HG03108 (cell line): Measurements from ENCODE around the gene FDPS.
"Not testable (repeated sequence)": the region's sequence is repeated elsewhere in the genome, so short reads cannot be mapped to it uniquely, and the experiment has no call there.

Experiments
- ATAC-seq: cut with Tn5 transposase; IDR thresholded peaks from one replicate; pipeline ENCODE4 v1.9.1; 2021; ENCODE audit warnings: moderate library complexity; ENCODE audit not compliant: unreplicated experiment

The FDPS gene

DNA sequence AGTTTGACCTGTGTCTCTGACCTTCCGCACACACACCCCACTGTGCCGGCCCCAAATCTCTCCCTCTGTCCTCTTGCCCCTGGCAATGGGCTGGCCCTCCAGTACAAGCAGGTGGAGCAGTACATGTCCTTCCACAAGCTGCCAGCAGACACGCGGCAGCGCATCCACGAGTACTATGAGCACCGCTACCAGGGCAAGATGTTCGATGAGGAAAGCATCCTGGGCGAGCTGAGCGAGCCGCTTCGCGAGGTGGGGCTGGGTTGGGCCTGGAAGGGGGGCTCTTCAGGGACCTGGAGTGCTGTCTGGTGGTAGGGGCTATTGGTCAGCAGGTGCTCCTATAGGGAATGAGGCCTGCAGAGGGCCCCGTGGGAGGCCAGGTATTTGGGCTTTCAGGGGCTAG lies 23.6 kb upstream of the FDPS start:
- no peak for ATAC-seq

DNA sequence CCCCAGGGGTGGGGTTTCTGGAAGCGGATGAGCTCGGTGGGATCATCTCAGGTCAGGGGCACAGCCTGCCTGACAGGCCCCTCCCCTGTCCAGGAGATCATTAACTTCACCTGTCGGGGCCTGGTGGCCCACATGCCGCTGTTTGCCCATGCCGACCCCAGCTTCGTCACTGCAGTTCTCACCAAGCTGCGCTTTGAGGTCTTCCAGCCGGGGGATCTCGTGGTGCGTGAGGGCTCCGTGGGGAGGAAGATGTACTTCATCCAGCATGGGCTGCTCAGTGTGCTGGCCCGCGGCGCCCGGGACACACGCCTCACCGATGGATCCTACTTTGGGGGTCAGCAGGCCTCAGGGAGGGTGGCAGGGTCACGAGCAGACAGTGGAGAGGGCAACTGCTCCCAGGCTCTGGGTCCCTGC lies 23.0 kb upstream of the FDPS start:
- no peak for ATAC-seq

DNA sequence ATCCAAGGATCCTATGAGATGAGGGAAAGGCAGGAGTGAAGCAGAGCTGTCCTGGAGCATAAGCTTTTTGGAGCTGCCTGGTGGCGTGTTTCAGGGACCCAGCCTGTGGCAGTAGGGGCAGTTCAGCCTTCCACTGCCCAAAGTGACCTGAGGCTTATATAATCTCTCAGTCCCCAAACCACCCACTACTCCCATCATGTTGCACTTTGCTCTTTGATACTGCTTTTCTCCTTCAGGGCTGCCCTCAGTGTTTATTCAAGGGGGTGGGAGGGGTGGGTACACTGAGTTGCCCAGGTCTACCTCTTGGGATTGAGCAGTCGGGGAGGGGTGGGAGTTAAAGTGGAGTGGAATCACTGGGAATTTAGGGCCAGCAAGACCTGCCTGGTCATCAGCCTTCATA lies 22.1 kb upstream of the FDPS start:
- ATAC-seq, result no peak

DNA sequence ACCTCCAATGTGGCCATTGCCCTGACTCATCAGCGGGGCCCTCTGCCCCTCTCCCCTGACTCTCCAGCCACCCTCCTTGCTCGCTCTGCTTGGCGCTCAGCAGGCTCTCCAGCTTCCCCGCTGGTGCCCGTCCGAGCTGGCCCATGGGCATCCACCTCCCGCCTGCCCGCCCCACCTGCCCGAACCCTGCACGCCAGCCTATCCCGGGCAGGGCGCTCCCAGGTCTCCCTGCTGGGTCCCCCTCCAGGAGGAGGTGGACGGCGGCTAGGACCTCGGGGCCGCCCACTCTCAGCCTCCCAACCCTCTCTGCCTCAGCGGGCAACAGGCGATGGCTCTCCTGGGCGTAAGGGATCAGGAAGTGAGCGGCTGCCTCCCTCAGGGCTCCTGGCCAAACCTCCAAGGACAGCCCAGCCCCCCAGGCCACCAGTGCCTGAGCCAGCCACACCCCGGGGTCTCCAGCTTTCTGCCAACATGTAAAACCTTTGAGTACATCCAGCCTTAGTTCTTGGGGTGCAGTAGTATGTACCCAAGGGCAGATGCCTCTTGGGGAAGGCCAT lies 20.6 kb upstream of the FDPS start:
- ATAC-seq, result no peak

DNA sequence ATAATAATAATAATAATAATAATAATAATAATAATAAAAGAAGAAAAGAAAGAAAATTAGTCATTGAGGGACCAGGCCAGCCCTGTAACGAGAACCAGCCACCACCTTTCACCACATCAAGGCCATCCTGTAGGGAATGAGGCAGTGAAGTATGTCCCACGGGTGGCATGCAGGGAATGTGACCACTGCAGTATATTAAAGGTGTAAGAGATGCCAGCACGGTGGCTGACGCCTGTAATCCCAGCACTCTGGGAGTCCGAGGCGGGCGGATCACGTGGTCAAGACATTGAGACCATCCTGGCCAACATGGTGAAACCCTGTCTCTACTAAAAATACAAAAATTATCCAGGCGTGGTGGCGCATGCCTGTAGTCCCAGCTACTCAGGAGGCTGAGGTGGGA lies 17.7 kb upstream of the FDPS start:
- not testable (repeated sequence) for ATAC-seq

DNA sequence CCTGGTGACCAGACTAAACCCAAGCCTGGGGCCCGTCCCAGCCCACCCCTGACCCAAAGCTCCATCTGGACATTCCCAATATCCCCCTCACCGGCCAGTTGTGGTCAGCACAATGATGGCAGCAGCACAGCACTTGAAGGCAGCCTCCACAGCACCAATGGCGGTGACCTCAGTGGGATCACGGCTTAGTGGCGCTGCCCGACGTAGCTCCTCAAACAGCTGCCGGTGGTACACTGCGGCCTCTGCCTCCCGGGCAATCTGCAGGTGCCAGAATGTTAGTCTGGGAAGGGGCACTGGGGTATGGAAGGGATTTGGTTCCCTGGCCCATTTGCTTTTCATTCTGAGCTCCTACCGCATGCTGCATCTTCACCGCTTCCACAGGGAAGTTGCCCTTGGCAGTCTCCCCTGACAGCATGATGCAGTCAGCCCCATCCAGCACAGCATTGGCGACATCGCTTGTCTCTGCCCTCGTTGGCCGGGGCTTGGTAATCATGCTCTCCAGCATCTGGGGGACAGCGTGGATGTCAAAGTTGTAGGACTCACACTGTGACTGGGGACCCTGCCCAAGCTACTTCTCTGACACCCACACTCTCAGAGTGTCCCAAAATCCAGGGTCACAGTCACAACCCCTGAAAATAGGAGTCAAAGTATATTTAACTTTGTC lies 15.4 kb upstream of the FDPS start:
- ATAC-seq, result no peak

DNA sequence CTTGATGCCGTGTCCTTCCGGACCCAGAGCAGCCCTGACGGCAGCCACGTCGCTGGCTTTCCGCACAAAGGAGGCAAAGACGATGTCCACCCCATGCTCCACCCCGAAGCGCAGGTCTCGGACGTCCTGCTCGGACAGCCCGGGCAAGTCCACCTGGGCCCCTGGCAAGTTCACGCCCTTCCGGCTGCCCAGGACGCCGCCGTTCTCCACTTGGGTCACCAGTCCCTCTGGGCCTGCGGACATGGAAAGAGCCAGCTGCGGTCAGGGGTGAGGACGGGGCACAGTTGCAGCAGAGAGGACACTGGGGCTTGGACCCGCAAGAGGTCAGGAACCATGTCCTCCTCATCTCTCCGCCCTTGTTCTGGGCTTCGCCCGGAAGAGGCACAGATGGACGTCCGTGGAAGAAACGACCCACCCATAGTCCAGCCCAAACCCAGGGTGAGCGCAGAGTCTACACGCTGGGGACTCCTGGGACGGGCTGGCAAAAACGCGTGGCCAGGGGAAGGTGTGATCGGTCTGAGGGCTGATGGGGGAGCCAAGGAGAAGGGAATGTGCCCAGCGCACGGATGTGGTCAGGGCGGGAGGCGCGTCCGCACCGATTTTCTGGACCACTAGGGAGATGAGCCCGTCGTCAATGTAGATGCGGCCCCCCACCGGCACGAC lies 14.0 kb upstream of the FDPS start:
- ATAC-seq, result no peak

DNA sequence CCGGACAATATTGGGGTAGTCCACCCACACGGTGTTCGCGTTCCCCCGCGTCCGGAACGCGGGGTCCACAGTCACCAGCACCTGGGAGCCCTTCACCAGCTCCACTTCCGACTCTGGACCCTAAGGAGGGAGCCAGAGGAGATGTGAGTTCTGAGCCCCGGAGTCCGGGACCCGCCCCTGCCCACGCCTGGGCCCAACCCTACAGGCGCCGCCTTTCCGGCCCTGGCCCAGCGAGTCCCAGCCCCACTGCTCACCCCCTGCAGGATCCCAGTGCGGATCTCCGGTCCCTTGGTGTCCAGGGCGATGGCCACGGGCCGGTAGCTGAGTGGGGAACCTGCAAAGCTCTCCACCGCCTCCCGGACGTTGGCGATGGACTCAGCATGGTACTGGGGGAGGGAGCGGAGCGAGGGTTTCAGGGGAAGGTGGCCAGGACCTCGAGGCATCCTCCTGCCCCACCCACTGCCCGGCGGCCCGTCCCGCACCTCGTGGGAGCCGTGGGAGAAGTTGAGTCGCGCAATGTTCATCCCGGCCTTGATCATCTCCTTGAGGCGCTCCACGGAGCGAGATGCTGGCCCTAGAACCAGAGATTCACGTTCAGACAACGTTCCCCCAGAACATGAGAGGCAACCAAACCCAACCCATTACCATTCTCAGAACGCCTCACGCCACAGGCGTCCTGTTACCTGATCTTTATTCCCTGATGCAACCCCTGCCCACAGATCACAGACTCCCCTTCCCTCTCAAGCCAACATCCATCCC lies 13.3 kb upstream of the FDPS start:
- no peak for ATAC-seq

DNA sequence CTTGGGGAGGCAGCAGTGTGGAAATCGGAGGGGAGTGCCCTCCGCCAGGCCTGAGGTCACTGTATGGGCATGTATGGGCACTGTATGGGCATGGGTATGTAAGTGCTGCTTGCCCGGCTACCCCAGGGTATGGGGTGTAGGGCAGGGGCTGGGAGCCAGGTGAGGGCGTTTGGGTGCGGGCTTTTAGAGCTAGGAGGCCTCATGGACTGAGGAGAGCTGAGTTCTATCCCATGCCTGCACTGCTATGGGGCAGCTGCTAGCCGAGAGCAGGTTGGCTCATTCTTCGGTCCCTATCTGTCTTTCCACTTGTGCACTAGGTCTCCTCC lies 12.8 kb upstream of the FDPS start:
- ATAC-seq, result no peak

DNA sequence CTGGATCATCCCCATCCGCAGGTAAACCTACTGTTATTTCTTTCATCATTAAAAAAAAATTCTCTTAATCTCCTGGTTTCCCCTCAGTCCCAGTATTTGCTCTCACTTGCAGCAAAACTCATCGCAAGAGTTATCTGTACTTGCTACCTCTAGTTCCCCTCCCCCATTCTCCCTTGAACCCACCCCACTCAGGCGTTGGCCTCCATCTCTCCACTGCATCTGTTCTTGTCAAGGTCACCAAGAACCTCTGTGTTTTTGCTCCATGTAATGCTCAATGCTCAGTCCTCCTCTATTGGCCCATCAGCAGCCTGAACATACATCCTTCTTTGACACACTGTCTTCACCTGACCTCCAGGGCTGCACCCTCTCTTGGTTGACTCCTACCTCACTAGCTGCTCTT lies 12.0 kb upstream of the FDPS start:
- no peak for ATAC-seq

DNA sequence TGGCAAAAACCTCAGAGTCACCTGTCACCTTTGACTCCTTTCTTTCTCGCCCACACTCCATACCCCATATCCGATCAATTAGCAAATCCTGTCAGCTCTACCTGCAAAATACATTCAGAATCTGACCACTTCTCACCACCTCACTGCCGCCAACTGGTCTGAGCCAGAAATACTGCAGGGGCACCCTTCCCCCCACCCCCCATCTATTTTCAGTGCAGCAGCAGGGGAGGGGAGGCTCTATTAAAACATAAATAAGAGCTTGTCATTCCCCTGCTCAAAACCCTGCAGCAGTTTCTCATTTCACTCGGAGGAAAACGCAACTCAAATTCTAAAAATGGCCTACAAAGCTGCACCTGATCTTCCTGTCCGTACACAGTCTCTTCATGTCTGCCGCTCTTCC lies 11.3 kb upstream of the FDPS start:
- ATAC-seq, result no peak

DNA sequence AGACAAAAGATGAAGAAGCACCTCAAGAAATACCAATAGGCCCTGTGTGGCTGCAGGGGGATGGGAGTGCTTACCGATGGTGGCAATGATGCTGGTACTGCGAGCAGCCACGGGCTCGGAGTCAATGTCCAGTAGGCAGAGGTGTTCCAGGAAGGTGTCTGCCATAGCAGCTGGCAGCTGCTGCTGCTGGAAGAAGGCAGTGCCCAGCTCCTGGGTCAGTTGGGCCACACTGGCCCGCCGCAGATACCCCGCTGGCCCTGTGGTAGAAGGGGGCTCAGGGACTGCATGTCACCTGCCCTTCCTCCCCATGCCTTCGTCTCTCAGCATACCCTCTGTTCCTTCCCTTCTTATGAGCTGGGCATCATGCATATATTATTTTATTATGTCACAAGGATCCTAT lies 8.6 kb upstream of the FDPS start:
- ATAC-seq, result no peak

DNA sequence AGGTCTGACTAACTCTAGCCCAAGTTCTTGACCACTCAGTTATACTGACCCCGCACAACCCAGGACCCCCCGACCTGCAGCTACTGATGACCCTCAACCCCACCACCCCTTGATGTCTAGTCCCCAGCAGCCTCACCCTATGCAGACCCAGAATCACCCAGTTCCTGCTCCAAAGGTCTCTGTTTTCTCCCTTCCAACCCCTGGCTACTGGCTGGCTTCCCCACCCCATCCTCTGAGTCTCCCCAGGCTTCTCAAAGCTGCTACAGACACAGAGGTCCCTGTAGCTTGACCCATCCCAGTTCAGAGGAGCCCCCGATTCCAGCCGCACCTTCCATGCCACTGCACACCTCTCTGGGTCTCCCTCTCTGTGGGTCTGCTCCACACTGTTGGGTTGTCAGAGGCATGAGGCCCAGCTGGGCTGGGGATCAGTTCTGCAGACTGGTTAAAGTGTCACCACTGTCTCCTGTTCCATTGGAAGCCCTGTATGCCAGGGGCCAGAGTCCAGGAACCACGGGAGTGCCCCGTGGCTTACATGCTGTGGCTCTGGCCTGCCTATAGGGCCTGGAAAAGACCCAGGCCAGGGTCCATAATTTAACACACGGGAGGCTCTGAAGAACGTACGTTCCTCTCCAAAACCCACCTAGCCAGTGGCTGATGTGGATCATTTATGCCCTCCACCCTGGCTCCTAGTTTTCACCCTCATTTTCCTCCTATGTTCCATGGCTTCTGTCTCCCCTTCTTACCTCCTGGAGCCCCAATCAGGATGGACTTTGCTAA lies 7.9 kb upstream of the FDPS start:
- ATAC-seq, result no peak

DNA sequence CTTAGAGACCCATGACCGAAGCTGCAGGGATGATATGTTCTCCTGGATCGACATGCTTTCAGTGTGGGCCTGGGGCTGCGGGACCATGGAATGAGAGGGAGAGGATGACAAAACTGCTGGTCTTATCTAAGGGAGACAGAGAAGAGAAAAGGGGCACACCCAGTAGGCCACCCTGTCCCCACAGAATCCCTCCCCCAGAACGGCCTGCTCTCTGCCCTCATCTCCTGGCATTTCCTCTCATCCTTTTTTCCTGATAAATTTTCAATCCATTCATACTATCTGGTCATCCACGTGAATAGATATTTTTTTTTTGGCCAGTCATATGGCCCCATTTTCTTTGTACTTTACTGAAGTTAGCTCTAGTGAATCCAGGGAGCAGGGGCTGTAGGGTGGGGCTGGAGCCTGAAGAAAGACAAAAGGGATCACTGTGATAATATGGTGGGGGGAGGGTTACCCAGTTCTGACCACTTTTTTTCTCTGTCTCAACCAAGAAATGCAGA lies 7.3 kb upstream of the FDPS start, which contains the start of gene PKLR:
PKLR (minus strand) TSS at position 97 of the 500 bp plus-strand sequence; CDS start at position 54, 43 bp downstream.
- no peak for ATAC-seq

DNA sequence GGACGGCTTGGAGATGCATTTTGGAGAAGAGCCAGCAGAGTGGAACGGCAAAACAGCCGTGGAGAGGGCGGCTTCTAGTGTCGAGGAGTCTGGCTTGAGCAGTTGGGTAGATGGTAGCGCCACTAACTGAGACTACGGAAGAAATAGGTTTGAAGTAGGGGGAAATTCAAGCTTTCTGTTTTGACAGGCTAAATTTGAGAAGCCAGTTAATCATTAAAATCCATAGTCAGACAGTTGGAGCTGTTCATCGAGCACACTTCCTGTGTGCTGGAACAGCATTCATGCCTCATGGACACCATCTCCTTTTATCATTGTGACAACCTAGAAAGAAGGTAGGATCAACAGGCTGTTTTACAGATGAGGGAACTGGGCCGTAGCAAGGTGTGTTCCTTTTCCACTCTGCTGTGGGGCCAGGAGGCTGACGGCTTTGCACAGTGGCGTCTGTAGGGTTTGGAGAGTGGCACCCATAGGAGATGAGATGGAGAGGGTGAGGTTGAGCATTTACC lies 4.1 kb upstream of the FDPS start:
- no peak for ATAC-seq

DNA sequence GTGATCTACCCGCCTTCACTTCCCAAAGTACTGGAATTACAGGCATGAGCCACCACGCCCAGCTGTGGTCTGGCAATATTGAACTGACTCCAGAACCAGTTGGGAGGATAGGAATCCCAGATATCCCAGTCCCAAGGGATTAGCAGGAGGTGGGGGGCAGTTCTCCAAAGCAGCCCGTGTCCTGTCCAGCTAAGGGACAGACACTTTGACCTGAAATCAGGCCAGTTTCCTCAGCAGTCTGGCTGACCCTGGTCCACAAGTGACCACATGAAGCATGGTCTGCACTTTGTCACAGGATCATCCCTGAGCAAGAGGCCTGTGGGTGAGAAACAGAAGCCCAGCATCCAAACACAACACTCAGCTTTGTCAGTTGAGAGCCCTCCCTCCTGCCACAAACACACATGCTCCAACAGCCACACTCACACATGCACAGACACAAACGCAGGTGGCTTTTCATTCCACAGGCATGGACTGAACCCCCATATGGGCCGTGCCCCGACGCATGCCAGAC lies 2.7 kb upstream of the FDPS start:
- ATAC-seq, result no peak

DNA sequence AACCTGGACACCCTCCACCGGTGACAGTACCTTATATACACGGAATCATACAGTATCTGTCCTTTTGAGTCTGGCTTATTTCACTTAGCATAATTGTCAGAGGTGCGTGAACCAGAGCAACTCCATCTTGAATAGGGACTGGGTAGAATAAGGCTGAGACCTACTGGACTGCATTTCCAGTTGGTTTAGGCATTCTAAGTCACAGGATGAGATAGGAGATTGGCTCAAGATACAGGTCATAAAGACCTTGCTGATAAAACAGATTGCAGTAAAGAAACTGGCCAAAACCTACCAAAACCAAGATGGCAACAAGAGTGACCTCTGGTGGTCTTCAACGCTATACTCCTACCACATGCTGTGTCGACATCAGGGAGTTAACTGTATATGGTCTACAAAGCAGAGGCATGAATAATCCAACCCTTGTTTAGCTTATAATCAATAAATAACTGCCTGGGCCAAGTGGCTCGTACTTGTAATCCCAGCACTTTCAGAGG lies 1.4 kb upstream of the FDPS start:
- ATAC-seq, result no peak

DNA sequence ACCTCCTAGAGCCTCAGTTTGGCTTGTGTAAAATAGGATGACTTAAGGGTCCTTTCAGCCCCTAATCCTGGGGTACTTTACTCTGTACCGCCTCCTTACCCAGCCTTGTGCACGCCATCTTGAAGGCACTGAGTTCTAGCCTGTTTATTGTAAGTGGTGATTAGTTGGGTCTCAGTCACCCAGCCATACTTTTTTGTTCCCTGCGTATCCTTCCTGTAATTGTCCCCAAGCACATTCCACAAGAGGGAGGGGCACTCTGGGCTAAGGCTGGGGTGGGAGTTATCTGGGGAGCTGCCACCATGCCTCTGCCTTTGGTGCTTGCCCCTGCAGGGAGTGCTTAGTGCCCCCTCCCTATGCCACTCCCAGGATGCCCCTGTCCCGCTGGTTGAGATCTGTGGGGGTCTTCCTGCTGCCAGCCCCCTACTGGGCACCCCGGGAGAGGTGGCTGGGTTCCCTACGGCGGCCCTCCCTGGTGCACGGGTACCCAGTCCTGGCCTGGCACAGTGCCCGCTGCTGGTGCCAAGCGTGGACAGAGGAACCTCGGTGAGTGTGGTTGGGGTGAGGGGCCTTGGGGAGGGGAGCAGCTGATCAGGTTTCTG lies 856 bp downstream of the FDPS start:
- ATAC-seq, result no peak

DNA sequence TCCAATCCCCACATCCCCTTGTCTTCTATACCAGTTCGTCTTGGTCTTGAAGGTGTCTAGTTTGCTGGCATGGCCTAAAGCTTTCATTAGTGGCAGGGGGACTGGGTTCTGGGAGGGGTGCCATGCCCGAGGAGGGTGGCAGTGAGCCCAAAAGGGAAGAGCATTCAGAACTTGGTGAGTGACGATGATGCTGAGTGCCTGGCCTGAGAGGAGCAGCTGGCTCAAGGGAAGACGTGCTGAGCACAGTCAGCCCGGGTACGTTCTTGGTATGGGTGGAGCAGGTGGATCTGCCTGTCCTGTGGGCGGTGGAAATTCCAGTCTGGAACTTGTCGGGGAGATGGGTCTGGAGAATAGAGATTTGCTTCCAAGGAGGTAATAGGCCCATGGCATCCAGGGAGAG lies 4.6 kb downstream of the FDPS start:
- ATAC-seq, result no peak

DNA sequence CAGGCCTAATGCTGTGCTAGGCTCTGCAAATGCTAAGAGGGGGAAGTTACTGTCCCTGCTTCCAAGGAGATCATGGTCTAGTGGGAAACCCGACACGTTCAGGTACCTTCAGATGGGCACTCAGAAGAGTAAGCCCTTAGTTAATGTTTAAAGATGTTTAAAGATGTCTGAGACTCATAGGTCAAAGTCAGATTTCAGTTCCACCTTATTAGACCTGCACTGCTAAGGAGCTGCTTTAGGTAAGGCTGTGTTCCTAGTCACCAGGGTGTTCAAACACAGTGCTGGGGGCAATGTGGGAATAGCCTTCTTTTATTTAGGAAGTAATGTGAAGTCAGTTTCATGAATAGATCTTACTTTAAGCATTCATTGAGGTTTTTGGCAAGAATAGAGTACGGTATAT lies 8.3 kb downstream of the FDPS start:
- no peak for ATAC-seq
